ENCODE results near the gene PPP1R13L. TPM values are rescaled to one million over a fixed set of nuclear protein-coding genes. Genes with fewer than 3 reads are reported as not detected.

PPP1R13L gene
- total RNA-seq, 1 experiment from 2014 or later, result 27.5 TPM

GRCh38 chr19:45361608-45362007, 43.3 kb downstream of the PPP1R13L start:
- ChIA-PET POLR2A (interaction anchor here (0.7 kb wide), 1 partner anchor 53 kb away, joined by 3 read pairs; no protein-coding TSS in a partner anchor), CTCF (no interaction called here)
- H3K27ac Mint-ChIP-seq, result no peak overlapping the region
- H3K9me3 Mint-ChIP-seq, result no peaks in the 10 kb centered on the region
- TF ChIP-seq PRRX2 (CRISPR knock-in tag; IDR thresholded peaks at IDR 0.05), result no peak
- no peak for TF ChIP-seq RELA (CRISPR knock-in tag; IDR thresholded peaks at IDR 0.05; ENCODE audit: borderline replicate concordance)
- no peak for TF ChIP-seq GRHL2 (CRISPR knock-in tag; IDR thresholded peaks at IDR 0.05; ENCODE audit: insufficient replicate concordance, severe bottlenecking)
- no peak for TF ChIP-seq SP1 (CRISPR knock-in tag; conservative IDR thresholded peaks at IDR 0.05)
- TF ChIP-seq CDX4 (CRISPR knock-in tag; IDR thresholded peaks at IDR 0.05; ENCODE audit: borderline replicate concordance), result no peak
- TF ChIP-seq TCF7 (CRISPR knock-in tag; IDR thresholded peaks at IDR 0.05; ENCODE audit: low read depth), result no peak
- no peak for TF ChIP-seq RORB (CRISPR knock-in tag; IDR thresholded peaks at IDR 0.05)
- no peak for TF ChIP-seq KAT7 (CRISPR knock-in tag; IDR thresholded peaks at IDR 0.05; ENCODE audit: borderline replicate concordance)
- TF ChIP-seq ZNF425 (CRISPR knock-in tag; conservative IDR thresholded peaks at IDR 0.05), result no peak
- no peak for TF ChIP-seq OVOL2 (CRISPR knock-in tag; IDR thresholded peaks at IDR 0.05; ENCODE audit: borderline replicate concordance)
- TF ChIP-seq AFF4 (CRISPR knock-in tag; IDR thresholded peaks at IDR 0.05; ENCODE audit: borderline replicate concordance), result no peak
- no peak for TF ChIP-seq AR (CRISPR knock-in tag; IDR thresholded peaks at IDR 0.05)
- no peaks in the 10 kb centered on the region for H3K27me3 Mint-ChIP-seq (ENCODE audit: low read depth)
- DNase-seq (ENCODE audit: low spot score) (no peak), ATAC-seq (no peak)
- no peaks in the 10 kb centered on the region for H3K4me1 Mint-ChIP-seq
- peaks cover 57% of the 10 kb centered on the region for H3K36me3 Mint-ChIP-seq
- H3K4me3 Mint-ChIP-seq, result no peak overlapping the region

GRCh38 chr19:45358213-45358792, 46.6 kb downstream of the PPP1R13L start:
- Mint-ChIP-seq H3K27ac (no peak overlapping the region), H3K4me1 (no peaks in the 10 kb centered on the region), H3K4me3 (no peak overlapping the region), H3K9me3 (no peaks in the 10 kb centered on the region), H3K36me3 (peaks cover 74% of the 10 kb centered on the region), H3K27me3 (ENCODE audit: low read depth) (no peaks in the 10 kb centered on the region)
- no peak for ATAC-seq
- POLR2A ChIA-PET, result no interaction called here
- TF ChIP-seq ZBTB43 (CRISPR knock-in tag; IDR thresholded peaks at IDR 0.05), result no peak
- TF ChIP-seq MAX (CRISPR knock-in tag; IDR thresholded peaks at IDR 0.05), result no peak
- TF ChIP-seq EMX1 (CRISPR knock-in tag; IDR thresholded peaks at IDR 0.05), result no peak
- no peak for TF ChIP-seq NFATC4 (CRISPR knock-in tag; IDR thresholded peaks at IDR 0.05)
- no peak for TF ChIP-seq NFYB (CRISPR knock-in tag; conservative IDR thresholded peaks at IDR 0.05; ENCODE audit: low read depth)
- TF ChIP-seq ATF1 (CRISPR knock-in tag; IDR thresholded peaks at IDR 0.05), result no peak
- no peak for TF ChIP-seq ZNF219 (CRISPR knock-in tag; IDR thresholded peaks at IDR 0.05; ENCODE audit: borderline replicate concordance)
- TF ChIP-seq PRDM15 (CRISPR knock-in tag; IDR thresholded peaks at IDR 0.05), result no peak
- CTCF ChIA-PET, result no interaction called here
- DNase-seq (ENCODE audit: low spot score), result no peak

All from WTC11 (cell line).